HG02938 (cell line): Measurements from ENCODE around the gene KAT2A.

Experiments used
- ATAC-seq: cut with Tn5 transposase; IDR thresholded peaks from one replicate; pipeline ENCODE4 v1.9.1; 2021; ENCODE audit warnings: mild to moderate bottlenecking, moderate library complexity; ENCODE audit not compliant: unreplicated experiment

KAT2A gene

GRCh38 chr17:42065201-42065600, 56.0 kb downstream of the KAT2A start:
- ATAC-seq: no peak
